NB4 (cell line): ENCODE data around the gene CORO1C.
"Not testable (repeated sequence)": the region's sequence is repeated elsewhere in the genome, so short reads cannot be mapped to it uniquely, and the experiment has no call there.

Experiments used
- DNase-seq: peaks from one replicate; pipeline ENCODE4 v3.0.0; 2010; ENCODE audit warnings: low read depth
- H3K4me3 ChIP-seq: one replicate; pipeline ENCODE4 v1.5.1; 2011; ENCODE audit warnings: mild to moderate bottlenecking, low read depth, low read length, moderate library complexity
- MYC ChIP-seq: IDR thresholded peaks from 2 replicates; pipeline ENCODE4 v1.6.1; 2011; ENCODE audit warnings: low read depth, low read length
- POLR2A ChIP-seq: IDR thresholded peaks from 2 replicates; pipeline ENCODE4 v1.6.1; 2011; ENCODE audit warnings: mild to moderate bottlenecking; ENCODE audit not compliant: insufficient read length; ENCODE audit errors: extremely low read depth
- TF ChIP-seq, protein P1 (sequence below): IDR thresholded peaks from one replicate; pipeline ENCODE4 v1.5.1; 2012; ENCODE audit warnings: low read depth, low read length
- TF ChIP-seq, protein P2 (sequence below): IDR thresholded peaks from 2 replicates; pipeline ENCODE4 v1.6.1; 2011; ENCODE audit warnings: low read depth, low read length

Gene CORO1C

DNA sequence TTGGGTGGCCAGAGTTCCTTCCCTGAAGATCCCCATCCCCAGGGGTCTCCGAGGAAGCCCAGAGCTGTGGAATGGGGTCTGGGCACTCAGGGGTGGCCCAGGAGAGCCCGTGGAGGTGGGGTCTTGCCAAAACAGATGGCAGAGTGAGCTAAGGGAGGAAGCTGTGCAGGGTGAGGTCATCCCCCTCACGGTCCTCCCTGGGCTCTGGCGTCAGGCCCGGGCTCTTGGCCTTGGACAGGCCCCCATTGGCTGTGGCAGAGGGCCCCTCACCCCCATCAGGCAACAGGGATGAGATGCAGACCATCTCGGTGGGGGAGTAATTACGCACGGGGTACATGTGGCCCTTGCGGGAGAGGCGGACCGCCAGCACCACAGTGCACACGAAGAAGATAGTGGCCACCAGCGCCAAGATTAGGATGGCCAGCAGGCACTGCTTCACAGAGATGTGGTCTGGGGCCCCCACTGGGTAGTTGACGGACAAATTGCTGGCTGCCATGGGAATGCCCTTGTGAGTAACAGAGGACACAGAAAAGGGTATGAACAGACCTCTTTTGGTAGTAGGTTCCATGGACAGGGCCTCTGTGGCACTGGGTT, 108.3 kb downstream of the CORO1C start:
- TF ChIP-seq, protein P1, sequence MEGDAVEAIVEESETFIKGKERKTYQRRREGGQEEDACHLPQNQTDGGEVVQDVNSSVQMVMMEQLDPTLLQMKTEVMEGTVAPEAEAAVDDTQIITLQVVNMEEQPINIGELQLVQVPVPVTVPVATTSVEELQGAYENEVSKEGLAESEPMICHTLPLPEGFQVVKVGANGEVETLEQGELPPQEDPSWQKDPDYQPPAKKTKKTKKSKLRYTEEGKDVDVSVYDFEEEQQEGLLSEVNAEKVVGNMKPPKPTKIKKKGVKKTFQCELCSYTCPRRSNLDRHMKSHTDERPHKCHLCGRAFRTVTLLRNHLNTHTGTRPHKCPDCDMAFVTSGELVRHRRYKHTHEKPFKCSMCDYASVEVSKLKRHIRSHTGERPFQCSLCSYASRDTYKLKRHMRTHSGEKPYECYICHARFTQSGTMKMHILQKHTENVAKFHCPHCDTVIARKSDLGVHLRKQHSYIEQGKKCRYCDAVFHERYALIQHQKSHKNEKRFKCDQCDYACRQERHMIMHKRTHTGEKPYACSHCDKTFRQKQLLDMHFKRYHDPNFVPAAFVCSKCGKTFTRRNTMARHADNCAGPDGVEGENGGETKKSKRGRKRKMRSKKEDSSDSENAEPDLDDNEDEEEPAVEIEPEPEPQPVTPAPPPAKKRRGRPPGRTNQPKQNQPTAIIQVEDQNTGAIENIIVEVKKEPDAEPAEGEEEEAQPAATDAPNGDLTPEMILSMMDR: no peak
- TF ChIP-seq, protein P2, sequence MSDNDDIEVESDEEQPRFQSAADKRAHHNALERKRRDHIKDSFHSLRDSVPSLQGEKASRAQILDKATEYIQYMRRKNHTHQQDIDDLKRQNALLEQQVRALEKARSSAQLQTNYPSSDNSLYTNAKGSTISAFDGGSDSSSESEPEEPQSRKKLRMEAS: no peak
- TF ChIP-seq MYC (no peak), POLR2A (no peak)
- H3K4me3 ChIP-seq: no peak overlapping the region
- no peak for DNase-seq

DNA sequence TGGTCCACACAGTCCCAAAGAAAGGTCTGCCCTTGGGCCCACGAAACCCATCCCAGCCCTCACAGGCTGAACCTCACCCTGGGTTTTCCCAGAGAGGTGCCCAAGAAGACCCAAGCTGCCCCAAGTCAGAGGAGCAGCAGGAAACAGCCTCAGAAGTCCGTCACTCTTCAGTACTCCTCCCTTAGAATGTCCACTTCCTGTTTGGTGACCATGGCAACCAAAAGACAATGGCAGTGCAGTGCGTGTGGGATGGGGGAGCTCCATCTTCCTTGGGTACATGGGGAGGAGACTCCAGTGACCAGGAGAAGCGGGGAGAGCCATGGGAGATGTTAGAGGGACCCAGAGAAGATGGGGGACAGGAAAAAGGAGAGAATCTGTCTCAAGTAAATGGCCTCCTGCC, 108.9 kb downstream of the CORO1C start:
- TF ChIP-seq, protein P2: no peak
- TF ChIP-seq MYC: no peak
- no peak for TF ChIP-seq POLR2A
- TF ChIP-seq, protein P1: no peak
- peak; percentile 68 for DNase-seq
- H3K4me3 ChIP-seq: no peak overlapping the region

DNA sequence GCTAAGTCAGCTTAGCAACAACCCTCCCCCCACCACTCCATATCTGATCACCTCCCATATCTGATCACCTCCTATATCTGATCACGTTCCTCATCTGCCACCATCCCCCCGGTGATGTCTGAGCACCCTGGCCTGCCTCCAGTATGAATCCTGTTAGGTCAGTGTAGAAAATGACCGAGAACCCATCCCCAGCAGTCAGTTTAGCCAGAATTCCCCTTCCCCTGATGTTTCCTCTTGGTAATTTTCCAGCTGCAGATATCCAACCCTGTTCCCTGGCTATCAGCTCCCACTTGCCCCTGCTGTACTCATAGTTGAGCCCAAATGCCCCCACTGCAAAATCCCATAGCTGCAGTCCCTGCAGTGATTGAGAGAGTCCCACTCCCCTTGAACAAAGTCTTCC, 110.2 kb downstream of the CORO1C start:
- no peak for TF ChIP-seq MYC
- TF ChIP-seq, protein P2: no peak
- TF ChIP-seq POLR2A: no peak
- TF ChIP-seq, protein P1: no peak
- DNase-seq: no peak

DNA sequence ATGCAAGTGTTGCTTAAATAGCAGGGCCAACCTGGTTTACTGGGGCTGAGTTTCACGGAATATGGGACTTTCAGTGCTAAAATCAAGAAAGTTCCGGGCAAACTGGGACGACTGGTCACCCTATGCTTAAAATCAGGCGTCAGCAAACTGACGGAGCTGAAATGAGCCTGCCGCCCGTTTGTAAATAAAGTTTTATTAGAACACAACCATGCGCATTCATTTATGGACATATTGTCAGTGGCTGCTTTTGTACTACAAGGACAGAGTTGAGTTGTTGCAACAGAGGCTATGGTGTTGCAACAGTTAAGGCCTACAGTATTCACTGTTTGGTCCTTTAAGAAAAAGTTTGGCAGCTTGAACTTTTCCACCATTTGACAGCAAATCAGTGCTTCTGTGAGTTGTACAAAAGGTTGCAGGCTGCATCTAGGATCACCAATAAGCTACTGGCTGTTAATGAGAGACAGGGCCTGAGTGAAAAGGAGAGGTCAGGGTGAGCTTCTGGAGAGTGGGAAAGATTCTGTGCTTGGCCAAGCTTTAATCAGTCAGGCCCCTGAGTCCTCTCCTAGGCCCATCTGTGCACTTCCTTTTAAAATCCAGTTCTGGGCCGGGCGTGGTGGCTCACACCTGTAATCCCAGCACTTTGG, 111.0 kb downstream of the CORO1C start:
- H3K4me3 ChIP-seq: no peak overlapping the region
- peak; percentile 92 for DNase-seq
- TF ChIP-seq, protein P2: peak; percentile 24; the same call in 1 of the 2 replicates
- peak; percentile 80 for TF ChIP-seq MYC
- TF ChIP-seq, protein P1: no peak
- TF ChIP-seq POLR2A: no peak

More for the DNA sequence above, 110.2 kb downstream of the CORO1C start:
- H3K4me3 ChIP-seq: no peak overlapping the region

DNA sequence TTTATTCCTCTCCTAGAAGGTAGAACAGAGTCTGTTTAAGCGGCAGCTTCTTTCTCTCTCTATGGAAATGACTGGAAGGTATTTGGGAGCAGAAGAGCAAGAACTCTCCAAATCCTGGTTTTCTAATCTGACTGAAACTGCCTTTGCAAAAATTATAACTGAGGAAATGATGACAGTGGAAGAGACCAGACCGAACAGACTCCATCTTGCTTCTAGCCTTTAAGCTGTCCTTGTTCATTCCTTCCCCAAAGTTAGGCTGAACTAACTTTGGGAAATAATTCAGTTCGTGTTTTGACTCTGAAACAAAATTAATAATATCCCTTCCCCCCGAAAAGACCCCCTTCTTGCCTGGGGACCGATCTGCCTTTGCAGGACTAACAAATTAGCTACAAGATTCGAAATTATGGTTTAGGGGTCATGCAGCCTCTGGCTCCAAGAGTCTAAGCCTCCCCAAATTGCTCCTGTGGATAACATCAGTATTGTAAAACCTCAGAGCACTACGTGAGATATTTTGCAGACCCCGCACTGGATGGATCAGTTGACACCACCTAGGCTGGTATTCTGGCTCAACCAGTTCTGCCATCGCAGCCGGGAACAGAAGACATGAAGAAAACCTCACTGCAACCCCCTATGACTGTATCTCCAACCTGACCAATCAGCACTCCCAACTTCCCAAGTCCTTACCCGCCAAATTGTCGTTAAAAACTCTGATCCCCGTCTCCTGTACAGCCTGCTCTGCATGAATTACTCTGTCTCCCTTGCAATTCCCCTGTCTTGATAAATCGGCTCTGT, 111.8 kb downstream of the CORO1C start:
- TF ChIP-seq, protein P1: no peak
- TF ChIP-seq MYC (no peak), POLR2A (no peak)
- TF ChIP-seq, protein P2: no peak
- no peak overlapping the region for H3K4me3 ChIP-seq
- no peak for DNase-seq

DNA sequence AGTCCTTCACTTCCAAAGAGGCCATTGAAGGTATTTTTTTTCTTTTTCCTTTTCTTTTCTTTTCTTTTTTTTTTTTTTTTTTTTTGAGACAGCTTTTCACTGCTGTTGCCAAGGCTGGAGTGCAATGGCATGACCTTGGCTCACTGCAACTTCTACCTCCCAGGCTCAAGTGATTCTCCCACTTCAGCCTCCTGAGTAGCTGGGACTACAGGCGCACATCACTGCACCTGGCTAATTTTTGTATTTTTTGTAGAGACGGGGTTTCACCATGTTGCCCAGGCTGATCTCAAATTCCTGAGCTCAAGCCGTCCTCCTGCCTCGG, 112.4 kb downstream of the CORO1C start:
- not testable (repeated sequence) for H3K4me3 ChIP-seq, DNase-seq
